NB4 (cell line): ENCODE results near the gene RAB21.

Experiments used
- DNase-seq: peaks from one replicate; pipeline ENCODE4 v3.0.0; 2010; ENCODE audit warnings: low read depth
- H3K4me3 ChIP-seq: one replicate; pipeline ENCODE4 v1.5.1; 2011; ENCODE audit warnings: mild to moderate bottlenecking, low read depth, low read length, moderate library complexity
- CTCF ChIP-seq: IDR thresholded peaks from one replicate; pipeline ENCODE4 v1.5.1; 2012; ENCODE audit warnings: low read depth, low read length
- MAX ChIP-seq: IDR thresholded peaks from 2 replicates; pipeline ENCODE4 v1.6.1; 2011; ENCODE audit warnings: low read depth, low read length
- MYC ChIP-seq: IDR thresholded peaks from 2 replicates; pipeline ENCODE4 v1.6.1; 2011; ENCODE audit warnings: low read depth, low read length
- POLR2A ChIP-seq: IDR thresholded peaks from 2 replicates; pipeline ENCODE4 v1.6.1; 2011; ENCODE audit warnings: mild to moderate bottlenecking; ENCODE audit not compliant: insufficient read length; ENCODE audit errors: extremely low read depth

RAB21 gene

GRCh38 chr12:71731439-71732356, 23.0 kb upstream of the RAB21 start:
- H3K4me3 ChIP-seq = no peak overlapping the region
- TF ChIP-seq CTCF (no peak), POLR2A (no peak), MYC (no peak), MAX (no peak)
- no peak for DNase-seq

- DNase-seq = no peak
- TF ChIP-seq CTCF = no peak
- no peak for TF ChIP-seq MAX
- TF ChIP-seq POLR2A = no peak
- no peak for TF ChIP-seq MYC
- no peak overlapping the region for H3K4me3 ChIP-seq
These were observed 22.3 kb upstream of the RAB21 start for GRCh38 chr12:71732357-71732712.

- no peak for DNase-seq
- no peak for TF ChIP-seq CTCF
- no peak overlapping the region for H3K4me3 ChIP-seq
These were observed 17.5 kb upstream of the RAB21 start for GRCh38 chr12:71737197-71737596.

GRCh38 chr12:71742998-71743397, 11.7 kb upstream of the RAB21 start:
- H3K4me3 ChIP-seq = no peak overlapping the region
- DNase-seq = no peak

GRCh38 chr12:71744522-71745300, 10.0 kb upstream of the RAB21 start:
- H3K4me3 ChIP-seq = no peak overlapping the region
- TF ChIP-seq MYC (no peak), MAX (no peak)
- no peak for DNase-seq

More at GRCh38 chr12:71742998-71743397, 11.7 kb upstream of the RAB21 start:
- TF ChIP-seq CTCF = no peak
- TF ChIP-seq MAX = no peak
- TF ChIP-seq POLR2A = no peak
- TF ChIP-seq MYC = no peak

GRCh38 chr12:71746974-71747611, 7.6 kb upstream of the RAB21 start:
- H3K4me3 ChIP-seq = no peak overlapping the region
- peak; percentile 74 for DNase-seq
- TF ChIP-seq CTCF (peak; percentile 65), MAX (no peak)
